ENCODE results near the gene CEBPG.

GRCh38 chr19:33405553-33406461, 32.3 kb downstream of the CEBPG start:
- TF ChIP-seq POLR2A (IDR thresholded peaks at IDR 0.05) = no peak
- no peak for TF ChIP-seq CTCF (IDR thresholded peaks at IDR 0.05)

All from heart left ventricle (tissue), 13 donors.